Neural cell (in vitro differentiated cells): ENCODE data around the gene ALDH1A3.
A peak's percentile ranks its signal among the peaks of the same experiment; 100 is the strongest.

Experiments used
- EZH2 ChIP-seq: fragments of 200-600, 300-800 bp; shearing (Covaris generic), sonication (generic); IDR thresholded peaks from 2 replicates; pipeline ENCODE4 v1.6.1; 2014; ENCODE audit warnings: antibody characterized with exemption, low read length, borderline replicate concordance, mild to moderate bottlenecking; ENCODE audit not compliant: insufficient read depth, poor library complexity, severe bottlenecking
- RAD21 ChIP-seq: fragments of 450-650 bp; conservative IDR thresholded peaks from 2 replicates; pipeline ENCODE4 v1.6.1; 2014; ENCODE audit warnings: antibody characterized with exemption, mild to moderate bottlenecking, moderate library complexity
- TF ChIP-seq, protein P1 (sequence below): fragments of 450-650 bp; IDR thresholded peaks from 2 replicates; pipeline ENCODE4 v1.5.1; 2014; ENCODE audit warnings: antibody characterized with exemption, mild to moderate bottlenecking, moderate library complexity; ENCODE audit not compliant: poor library complexity, severe bottlenecking
- TF ChIP-seq, protein P2 (sequence below): IDR thresholded peaks from 2 replicates; pipeline ENCODE4 v1.6.1; 2012; ENCODE audit warnings: borderline replicate concordance

DNA sequence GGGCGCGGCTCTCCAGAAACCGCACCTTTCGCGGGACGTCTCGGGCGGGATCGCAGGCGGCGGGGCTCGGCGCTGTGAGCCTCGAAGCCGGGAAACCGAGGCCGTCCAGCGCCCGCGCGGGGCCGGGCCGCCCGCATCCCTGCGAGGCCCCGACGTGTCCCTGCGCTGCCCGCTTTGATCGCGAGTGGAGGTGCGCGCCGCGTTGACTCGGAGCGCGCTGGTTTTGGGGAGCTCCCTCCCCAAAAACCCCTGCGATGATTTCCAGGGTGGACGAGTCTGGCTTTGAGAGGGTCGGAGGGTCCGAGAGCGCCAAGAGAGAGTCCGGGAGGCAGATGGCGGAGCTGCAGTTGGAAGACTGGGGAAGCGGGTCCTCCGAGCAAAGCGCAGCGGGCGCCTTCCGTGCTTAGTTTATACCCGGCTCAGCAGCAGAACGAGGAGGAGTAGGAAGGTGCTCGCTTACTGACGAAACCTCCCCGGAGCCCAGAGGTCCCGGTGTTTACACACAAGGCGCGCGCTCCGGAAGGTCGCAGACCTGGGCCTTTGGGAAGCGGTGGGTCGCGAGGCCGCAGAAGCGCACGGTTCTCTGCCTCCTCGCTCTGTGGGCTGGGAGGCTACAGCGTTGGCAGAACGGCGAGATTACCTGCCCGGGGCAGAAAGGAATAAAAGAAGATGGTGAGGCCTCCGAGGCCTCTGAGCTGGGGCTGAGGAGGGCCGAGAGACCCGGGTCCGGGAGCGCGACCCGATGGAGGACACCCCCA, 687 bp downstream of the ALDH1A3 start:
- TF ChIP-seq, protein P1, sequence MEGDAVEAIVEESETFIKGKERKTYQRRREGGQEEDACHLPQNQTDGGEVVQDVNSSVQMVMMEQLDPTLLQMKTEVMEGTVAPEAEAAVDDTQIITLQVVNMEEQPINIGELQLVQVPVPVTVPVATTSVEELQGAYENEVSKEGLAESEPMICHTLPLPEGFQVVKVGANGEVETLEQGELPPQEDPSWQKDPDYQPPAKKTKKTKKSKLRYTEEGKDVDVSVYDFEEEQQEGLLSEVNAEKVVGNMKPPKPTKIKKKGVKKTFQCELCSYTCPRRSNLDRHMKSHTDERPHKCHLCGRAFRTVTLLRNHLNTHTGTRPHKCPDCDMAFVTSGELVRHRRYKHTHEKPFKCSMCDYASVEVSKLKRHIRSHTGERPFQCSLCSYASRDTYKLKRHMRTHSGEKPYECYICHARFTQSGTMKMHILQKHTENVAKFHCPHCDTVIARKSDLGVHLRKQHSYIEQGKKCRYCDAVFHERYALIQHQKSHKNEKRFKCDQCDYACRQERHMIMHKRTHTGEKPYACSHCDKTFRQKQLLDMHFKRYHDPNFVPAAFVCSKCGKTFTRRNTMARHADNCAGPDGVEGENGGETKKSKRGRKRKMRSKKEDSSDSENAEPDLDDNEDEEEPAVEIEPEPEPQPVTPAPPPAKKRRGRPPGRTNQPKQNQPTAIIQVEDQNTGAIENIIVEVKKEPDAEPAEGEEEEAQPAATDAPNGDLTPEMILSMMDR = no peak
- TF ChIP-seq EZH2 = peak; percentile 81
- TF ChIP-seq RAD21 = no peak
- TF ChIP-seq, protein P2, sequence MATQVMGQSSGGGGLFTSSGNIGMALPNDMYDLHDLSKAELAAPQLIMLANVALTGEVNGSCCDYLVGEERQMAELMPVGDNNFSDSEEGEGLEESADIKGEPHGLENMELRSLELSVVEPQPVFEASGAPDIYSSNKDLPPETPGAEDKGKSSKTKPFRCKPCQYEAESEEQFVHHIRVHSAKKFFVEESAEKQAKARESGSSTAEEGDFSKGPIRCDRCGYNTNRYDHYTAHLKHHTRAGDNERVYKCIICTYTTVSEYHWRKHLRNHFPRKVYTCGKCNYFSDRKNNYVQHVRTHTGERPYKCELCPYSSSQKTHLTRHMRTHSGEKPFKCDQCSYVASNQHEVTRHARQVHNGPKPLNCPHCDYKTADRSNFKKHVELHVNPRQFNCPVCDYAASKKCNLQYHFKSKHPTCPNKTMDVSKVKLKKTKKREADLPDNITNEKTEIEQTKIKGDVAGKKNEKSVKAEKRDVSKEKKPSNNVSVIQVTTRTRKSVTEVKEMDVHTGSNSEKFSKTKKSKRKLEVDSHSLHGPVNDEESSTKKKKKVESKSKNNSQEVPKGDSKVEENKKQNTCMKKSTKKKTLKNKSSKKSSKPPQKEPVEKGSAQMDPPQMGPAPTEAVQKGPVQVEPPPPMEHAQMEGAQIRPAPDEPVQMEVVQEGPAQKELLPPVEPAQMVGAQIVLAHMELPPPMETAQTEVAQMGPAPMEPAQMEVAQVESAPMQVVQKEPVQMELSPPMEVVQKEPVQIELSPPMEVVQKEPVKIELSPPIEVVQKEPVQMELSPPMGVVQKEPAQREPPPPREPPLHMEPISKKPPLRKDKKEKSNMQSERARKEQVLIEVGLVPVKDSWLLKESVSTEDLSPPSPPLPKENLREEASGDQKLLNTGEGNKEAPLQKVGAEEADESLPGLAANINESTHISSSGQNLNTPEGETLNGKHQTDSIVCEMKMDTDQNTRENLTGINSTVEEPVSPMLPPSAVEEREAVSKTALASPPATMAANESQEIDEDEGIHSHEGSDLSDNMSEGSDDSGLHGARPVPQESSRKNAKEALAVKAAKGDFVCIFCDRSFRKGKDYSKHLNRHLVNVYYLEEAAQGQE = no peak
